ENCODE data around the gene CCNY. TPM values are rescaled to one million over a fixed set of nuclear protein-coding genes. Genes with fewer than 3 reads are reported as not detected.

Gene CCNY
- total RNA-seq, 1 experiment from 2014 or later = 30.9 TPM

DNA sequence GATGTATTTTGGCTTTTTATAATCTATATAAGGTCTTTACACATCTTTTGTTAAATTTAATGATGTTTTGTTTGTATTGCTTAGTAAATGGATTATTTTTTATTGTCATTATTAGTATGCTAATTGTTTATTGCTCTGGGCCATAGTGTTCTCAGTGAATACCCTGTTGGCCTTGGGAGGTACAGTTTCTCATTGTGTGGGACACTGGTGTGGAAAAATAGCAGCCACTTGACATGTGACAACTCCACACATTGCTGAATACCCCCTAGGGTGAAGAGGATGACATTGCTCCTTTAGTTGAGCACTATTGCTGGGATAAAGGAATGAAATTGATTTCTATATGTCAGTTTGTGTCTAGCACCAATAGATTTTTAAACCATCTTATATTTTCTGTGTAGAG lies 130.9 kb downstream of the CCNY start:
- no peak for DNase-seq (ENCODE audit: extremely low read depth, low read depth)

DNA sequence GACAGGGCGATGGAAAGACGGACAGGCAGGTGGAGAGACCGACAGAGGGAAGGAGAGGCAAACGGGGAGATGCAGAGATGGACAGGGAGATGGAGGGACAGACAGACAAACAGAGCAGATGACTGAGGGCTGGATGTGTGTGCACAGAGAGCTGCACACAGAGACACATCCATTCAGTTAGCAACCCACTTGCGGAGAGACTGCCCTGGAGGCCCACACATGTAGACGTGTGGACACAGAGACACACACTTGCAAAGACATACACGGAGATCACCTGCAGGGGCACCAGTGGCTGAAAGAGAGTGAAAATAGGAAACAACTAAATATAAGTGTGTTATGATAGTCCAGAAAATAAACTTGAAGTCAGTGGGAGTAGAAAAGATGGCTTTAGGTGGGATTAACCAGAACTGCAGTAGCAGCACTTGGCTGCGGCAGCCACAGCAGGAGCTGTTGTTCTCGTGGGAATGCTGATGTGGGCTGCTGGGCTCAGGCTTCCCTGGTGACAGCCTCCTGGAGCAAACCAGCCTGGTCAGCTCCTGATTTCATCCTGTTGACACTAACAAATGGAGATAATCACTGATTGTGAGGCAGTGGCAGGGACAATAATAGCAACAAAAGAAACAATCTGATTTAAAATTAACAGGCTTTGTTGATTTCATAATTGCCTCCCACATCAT lies 134.1 kb downstream of the CCNY start:
- no peak for DNase-seq (ENCODE audit: extremely low read depth, low read depth)

DNA sequence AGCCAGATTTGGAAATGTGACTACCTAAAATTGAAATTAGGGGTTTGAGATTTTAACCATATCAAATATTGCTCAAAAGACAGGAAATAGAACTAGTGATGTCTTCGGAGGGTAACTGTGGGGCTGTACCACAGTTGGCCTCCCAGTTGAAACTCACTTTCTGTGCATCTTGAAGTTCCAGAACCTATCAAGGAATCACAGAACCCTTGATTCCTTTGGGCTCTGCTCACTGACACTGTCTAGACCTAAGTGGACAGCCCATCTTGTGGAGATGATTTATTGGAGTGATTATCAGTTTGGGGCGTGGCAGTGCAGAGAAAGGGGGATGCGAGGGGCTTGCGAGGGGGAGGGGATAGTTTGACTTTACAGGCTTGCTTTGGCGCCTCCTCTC lies 134.6 kb downstream of the CCNY start:
- no peak for DNase-seq (ENCODE audit: extremely low read depth, low read depth)

DNA sequence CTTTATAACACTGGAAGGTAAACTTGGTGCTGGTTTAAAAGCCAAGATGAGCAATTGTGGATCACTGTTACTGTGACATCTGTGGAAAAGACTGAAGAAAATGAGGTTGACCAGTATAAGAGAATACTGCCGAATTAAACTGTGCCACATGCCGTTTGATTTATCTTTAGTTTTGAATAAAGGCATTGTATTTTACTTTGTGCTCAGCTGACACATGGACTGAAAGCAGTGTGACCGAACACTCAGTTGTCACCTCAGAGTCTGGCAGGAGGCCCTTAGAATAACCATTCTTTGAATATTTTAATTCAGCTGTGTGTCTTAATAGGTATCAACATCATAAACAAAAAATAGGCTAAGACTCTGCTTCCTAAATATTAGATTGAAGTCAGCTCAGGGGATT lies 135.1 kb downstream of the CCNY start:
- no peak for DNase-seq (ENCODE audit: extremely low read depth, low read depth)

DNA sequence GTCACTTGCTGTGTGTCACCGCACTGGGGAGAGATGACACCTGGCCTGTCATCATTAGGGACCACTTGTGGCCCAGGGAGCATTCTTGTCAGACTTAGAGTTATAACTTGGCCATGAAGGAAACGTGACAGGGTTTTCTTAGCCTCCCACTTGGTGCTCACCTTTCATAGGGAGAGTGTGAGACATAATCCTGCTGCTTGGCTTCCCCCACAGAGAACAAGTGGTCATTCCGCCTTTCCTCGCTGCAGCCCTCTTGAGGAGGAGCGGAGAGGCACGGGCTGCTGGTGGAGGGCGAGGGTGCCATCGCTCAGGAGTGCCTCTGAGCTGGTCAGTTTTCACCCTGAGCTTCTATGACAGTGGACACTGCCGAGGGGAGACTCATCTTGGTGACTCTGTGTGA lies 143.8 kb downstream of the CCNY start:
- no peak for DNase-seq (ENCODE audit: extremely low read depth, low read depth)

DNA sequence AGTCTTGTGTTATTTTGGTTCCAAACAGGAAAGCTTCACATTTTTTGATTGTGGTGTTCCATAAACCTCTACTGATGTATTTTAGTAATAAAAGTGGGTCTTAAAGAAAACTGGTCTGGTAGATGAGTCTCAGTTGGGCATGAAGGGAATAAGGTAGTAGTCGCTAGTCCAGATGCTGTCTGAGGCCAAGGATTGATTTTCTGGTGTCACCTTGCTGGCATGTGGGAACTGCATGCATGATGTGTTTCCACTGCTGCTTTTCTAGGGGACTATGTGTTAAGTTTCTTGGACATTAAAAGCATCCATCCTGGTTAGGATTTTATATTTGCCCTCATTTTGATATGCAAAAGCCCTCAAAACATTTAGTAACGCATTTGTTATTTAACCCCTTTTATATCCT lies 145.1 kb downstream of the CCNY start:
- DNase-seq (ENCODE audit: extremely low read depth, low read depth) = no peak

DNA sequence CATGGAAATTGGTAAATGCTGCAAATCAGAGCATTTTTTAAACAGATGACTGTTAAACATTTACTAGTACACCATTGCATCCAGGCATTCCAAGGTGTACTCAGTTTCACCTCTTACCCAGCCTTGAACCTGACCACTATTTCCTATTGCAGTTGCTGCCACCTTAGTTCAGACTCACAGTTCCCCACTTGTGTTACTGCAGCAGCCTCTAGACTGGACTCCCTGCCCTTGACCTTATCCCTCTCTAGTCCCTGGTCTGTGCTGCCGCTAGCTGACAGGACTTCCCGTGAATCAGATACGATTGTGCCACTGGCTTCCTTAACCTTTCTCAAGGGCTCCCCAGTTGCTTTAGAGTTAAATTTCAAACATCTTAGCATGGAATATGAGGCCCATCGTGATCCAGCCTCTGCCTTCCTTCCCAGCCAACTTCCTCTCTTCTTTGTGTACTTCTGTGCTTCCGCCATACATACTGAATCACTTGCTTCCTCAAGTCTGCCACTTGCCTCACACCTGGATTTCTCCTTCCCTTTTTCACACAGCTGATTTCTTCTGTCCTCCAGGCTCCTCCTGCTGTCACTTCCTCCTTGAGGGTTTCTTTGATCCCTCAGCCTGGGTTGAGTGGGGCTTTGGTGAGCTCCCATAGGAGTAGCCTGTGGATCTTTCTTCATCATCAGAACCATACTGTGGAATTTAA lies 150.1 kb downstream of the CCNY start:
- DNase-seq (ENCODE audit: extremely low read depth, low read depth) = no peak

DNA sequence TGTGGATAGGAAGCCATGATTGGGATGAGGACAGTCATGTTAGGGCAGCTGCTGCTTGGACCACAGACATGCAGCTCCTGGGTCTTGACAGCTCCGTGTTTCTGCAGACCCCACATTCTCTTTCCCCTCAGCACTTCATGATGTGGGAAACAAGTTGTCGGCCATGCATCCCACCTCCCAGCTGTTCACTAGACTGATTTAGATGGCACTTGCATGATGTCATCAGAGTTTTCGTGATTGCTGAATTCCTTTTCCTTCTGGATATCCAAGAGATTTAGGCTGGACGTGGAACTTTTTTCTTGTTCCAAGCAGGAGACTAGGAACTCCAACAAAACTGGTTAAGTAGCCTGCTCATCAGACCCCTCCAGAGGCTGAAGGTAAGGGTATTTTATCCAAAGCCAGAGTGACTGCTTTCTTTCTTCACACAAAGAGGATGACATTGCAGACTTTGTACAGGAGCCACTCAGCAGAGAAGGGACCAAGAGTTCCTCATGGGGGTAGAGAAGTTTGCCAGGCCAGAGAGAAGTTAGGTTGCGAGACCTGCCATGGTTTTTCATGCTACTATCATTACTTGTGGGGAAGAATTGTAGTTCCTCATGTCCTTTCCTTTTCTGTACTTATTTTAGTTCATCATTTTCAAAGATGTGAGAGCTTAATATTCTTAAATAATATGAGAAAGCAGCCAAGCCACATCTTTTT lies 151.2 kb downstream of the CCNY start:
- no peak for DNase-seq (ENCODE audit: extremely low read depth, low read depth)

DNA sequence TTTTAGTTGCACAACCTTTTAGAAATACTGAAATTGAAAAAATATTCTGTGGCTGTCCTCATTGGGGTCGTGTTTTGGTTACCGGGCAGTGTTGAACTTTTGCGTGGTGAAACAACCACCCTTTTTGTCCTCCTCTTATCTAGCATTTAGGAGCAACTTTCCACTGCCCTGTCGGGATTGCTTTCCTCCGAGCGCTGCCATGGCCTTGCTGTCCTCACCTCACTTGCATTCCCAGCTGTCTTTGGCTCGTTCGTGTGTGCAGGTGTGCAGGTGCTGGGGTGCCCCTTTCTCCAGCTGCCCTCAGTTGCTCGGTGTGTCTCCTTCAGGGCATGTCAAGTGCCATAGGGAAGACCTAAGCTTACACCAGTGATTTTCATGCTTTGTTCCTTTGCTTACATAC lies 151.9 kb downstream of the CCNY start:
- no peak for DNase-seq (ENCODE audit: extremely low read depth, low read depth)

DNA sequence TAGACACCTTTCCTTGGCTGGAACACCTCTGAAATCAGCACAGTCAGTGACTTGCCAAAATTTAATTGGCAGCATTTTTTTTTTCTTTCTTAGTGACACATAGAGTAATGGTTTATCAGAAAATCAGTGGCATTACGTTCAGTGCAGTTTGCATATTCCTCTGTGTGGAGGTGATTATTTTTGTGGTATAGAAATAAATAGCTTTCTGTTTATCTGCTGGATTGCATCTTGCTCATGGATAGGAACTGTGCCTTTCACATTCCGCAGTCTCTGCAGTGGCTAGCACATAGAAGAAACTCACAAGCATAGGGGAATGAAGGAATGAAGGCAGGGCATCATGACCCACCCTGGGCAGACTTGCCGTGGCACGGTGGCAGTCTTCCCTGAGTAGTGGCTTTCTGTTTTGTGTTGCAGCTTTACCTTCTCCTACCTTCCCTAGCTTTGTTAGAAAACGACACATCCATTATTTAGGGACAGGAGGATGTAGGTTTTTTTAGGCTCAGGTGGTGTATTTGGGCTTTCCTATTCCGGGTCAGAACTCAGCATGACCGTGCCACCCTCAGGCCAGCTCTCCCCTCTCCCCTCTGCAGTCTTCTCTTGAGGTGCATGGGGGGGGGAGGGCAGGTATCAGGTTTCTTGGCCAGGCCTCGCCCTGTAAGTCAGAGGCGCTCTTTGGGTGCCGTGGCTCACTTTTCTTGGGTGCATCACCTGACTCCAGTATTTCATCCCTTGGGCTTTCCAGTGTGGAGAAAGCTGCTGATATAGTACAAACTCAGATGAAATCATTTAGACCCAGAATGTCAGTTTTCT lies 156.3 kb downstream of the CCNY start:
- DNase-seq (ENCODE audit: extremely low read depth, low read depth) = no peak

DNA sequence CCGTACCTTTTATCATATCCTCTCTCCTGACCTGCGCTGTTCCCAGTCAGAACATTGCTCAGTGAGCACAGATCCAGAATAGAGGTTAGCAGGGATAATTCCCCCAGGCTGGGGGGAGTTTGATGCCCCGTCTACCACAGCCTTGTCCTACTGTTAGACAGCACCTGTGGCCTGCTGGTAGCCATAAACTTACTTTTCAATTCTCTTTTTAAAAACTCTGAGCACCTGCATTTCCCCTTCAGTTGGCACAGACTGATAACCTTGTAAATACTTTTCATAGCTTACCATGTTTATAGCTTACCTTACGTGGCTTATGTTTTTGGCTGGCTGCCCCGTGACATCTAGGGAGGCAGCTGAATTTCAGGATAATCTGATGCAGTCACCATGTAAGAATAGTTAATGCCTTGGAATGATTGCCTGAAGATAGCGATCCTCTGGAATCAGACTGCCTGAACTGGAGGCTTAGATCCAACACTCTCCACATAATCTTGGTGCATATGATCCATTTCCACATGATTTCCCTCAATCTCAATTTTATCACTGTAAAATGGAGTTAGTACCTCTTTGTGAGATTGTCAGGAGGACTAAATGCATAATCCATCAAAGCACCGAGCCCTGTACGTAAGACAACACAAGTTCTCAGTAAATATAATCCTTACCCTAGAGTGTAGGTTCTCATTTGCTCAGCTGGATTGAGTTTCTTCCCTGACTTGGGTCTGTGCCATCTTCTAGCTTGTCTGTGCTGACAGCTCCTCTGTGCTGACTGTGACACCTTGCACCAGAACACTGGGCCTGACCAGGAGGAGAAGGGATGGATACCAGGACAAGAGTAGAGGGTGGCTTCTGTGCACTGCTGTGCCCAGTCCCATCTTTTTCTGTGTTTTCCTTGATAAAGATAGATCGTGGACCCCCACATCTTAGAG lies 157.1 kb downstream of the CCNY start:
- no peak for DNase-seq (ENCODE audit: extremely low read depth, low read depth)

DNA sequence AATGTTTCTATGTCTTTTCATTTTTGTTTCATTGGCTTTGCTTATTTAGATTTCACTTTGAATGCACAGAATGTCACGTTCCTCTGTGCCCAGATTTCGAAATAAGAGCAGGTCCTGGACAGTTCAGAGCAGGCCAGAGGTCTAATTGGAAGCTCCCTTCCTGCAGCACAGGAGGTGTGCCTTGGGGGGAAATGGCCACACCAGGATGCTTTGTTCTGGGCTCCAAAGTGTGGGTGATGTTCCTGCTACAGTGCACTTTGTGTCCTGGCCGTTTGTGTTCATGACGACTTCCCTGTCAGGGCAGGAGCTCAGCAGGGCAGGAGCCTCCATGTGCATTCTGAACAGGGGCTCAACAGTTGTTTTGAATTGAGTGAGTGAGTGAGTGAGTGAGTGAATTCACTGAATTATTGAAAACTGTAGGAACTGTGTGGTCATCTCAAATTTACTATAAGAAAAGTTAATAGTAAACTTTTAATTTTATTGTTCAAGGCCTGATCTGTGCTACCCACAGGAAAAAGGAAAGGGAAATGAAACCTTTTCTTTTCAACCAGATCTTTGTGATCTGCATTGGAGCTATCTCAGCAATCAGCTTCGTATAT lies 159.3 kb downstream of the CCNY start:
- DNase-seq (ENCODE audit: extremely low read depth, low read depth) = no peak

DNA sequence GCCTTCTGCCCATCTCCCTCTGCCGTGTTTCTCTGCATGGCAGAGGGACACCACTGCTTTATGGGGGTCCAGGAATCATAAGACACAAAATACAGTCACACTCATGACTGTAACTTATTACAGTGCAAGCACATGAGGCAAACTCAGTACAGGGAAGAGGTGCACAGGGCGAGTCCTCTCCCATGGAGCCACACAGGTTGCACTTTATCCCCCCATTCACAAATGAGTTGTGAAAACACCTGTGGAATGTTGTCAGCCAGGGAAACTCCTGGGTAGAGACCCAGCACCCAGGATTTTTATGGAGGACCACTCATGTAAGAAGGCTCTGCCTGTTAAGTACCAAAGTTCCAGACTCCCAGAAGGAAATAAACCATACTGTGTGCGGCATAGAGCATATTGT lies 161.6 kb downstream of the CCNY start:
- DNase-seq (ENCODE audit: extremely low read depth, low read depth) = no peak

DNA sequence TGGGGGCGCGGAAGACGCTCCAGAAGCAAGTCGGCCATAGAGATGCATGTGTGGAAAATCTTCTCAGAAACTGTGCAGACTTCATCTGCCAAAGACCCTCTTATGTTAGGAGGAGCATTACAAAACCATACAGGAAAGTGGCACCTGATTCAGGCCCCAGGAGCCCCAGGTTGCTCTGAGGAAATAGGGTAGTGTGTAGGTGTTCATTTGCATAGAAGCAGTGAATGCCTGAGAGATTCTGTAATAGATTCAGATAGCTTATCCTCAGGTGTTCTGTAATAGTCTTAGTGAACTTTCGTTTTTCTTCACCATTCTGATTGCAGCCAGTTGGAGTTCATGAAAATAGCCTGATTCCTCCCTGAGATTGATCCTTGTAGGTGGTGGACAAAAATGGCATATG lies 162.4 kb downstream of the CCNY start:
- DNase-seq (ENCODE audit: extremely low read depth, low read depth) = no peak

DNA sequence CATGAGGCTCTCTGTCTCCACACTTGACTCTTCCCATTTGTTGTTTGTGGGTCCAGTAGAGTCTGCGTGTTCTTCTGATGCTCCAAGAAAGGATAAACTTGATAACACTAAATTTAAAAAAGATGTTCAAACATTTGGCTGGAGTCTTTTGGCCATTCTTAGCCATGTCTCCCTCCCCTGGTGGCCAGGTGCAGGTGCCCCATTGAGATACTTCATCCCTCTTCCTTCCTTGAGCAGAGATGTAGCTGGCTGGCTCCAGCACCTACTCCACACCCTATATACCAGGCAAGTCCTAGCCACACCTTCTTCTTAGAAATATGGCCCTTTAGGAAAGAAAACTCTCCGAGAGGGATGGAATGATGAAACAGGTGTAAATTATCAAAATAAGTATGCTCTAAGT lies 165.6 kb downstream of the CCNY start:
- no peak for DNase-seq (ENCODE audit: extremely low read depth, low read depth)

DNA sequence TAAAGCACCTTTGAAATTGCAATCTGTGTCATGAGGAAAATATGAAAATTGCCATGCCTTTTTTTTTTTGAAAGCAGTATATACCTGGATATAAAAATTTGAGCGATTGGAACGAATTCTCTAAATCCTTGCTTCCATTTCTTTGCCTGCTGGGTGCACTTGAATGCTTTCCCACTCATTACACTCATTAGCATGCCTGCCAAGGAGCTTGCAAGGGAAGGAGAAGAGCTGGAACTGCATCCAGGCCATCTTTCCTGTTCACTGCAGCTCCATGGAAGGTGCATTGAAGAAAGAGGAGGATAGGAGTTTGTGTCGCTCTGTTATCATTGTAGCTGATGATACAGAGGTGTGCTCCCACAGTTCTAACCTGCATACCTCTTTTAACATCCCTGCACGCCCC lies 166.4 kb downstream of the CCNY start:
- no peak for DNase-seq (ENCODE audit: extremely low read depth, low read depth)

DNA sequence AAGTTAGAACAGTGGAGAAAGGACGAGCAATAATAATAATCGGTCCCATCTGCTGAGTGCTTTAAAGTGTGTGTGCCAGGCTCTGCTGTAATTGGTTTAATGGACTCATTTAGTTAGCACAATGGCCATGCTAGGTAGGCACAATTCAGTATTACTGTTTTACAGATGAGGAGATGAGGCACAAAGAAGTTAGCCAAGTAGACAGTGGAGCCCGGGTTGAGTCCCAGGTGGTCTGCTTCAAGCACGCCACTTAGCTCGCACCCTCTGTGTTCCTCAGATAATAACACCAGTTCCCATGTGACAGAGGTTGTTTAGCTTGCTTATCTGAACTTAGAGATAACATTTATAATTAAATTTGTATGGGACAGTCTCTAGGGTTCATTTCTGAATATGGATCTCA lies 167.3 kb downstream of the CCNY start:
- no peak for DNase-seq (ENCODE audit: extremely low read depth, low read depth)

DNA sequence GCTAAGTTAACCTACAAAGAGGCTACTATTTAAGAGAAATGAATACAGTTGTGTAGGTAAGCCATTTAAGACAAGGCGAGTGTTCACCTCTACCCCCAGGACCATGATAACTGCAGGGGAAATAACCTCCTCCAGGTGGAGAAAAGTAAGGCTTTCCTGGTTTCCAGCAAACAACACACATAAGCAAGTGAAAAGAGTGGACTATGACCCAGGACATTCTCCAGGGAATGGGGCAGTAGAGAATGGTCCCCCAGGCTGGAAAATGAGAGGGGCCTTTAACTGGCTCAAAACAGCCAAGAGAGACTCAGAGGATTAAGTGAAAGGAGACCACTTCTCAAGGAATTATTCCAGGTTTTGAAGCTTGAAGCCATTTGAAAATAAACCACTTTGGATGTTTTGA lies 167.8 kb downstream of the CCNY start:
- no peak for DNase-seq (ENCODE audit: extremely low read depth, low read depth)

DNA sequence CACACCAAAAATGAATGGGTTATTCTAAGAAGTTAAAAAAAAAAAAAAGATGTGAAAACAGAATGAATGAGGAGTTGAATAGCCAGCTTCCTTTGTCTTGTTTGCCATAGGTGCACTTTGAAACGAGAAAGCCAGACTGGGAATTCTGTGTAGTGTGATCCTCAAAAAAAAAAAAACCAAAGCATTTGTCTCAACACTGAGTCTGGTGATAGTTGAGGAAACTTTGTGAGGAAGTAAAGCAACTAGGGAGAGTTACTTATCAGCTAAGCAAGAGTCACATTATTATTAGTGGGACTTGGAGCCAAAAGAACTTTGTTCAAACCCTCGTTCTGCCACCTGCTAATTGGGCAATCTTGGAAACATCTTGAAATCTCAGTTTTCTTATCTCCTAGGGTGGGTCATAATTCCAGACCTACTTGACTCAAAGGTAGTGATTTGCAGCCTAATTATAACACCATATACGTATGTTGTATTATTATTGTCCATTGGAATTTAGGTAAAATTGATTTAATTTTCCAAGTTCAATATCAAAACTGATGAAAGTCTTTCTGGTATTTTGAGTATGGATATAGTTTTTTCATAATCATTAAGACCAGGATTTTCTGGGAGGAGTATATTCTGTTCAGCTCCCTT lies 169.0 kb downstream of the CCNY start:
- no peak for DNase-seq (ENCODE audit: extremely low read depth, low read depth)

All from NCI-H460 (cell line).